Mesothelial cell of epicardium (in vitro differentiated cells): Measurements from ENCODE around the gene PMS1. TPM values are rescaled to one million over a fixed set of nuclear protein-coding genes. Genes with fewer than 3 reads are reported as not detected.

Experiments used
- DNase-seq, 2 experiments: peaks; one replicate each; pipeline ENCODE4 v3.0.0; 2021; ENCODE audit warnings: low spot score in 2 of 2; ENCODE audit not compliant: unreplicated experiment in 2 of 2
- H3K27ac Mint-ChIP-seq: 2 replicates; pipeline ENCODE4 v1.8.0; 2021; ENCODE audit warnings: mixed read lengths
- H3K27me3 Mint-ChIP-seq: 2 replicates; pipeline ENCODE4 v1.8.0; 2021; ENCODE audit warnings: low read depth, mixed read lengths
- H3K36me3 Mint-ChIP-seq: 2 replicates; pipeline ENCODE4 v1.8.0; 2021; ENCODE audit warnings: mixed read lengths
- H3K4me1 Mint-ChIP-seq: 2 replicates; pipeline ENCODE4 v1.8.0; 2021; ENCODE audit warnings: mixed read lengths
- H3K4me3 Mint-ChIP-seq: 2 replicates; pipeline ENCODE4 v1.8.0; 2021; ENCODE audit warnings: mild to moderate bottlenecking, moderate library complexity, mixed read lengths
- H3K9me3 Mint-ChIP-seq: 2 replicates; pipeline ENCODE4 v1.8.0; 2021; ENCODE audit warnings: mixed read lengths
- CTCF ChIP-seq: fragments of 200-600 bp; sonication (generic); IDR thresholded peaks from one replicate; pipeline ENCODE4 v1.5.0; 2021; ENCODE audit warnings: antibody characterized with exemption; ENCODE audit not compliant: unreplicated experiment
- total RNA-seq: library from RNA; stranded (reverse); gene quantifications from 3 replicates; pipeline ENCODE4 v1.2.1, GENCODE V29; 2021

The PMS1 gene
- total RNA-seq, 1 donor from 2014 or later = 50.3 TPM

- Mint-ChIP-seq H3K4me1 (peaks cover 7% of the 10 kb centered on the region), H3K27me3 (no peaks in the 10 kb centered on the region), H3K4me3 (no peak overlapping the region), H3K9me3 (peaks cover 4% of the 10 kb centered on the region), H3K36me3 (peaks cover 27% of the 10 kb centered on the region), H3K27ac (no peak overlapping the region)
- no peak for TF ChIP-seq CTCF
- no peak for DNase-seq
These were observed 56.8 kb downstream of the PMS1 start for GRCh38 chr2:189841019-189841418.

GRCh38 chr2:189848276-189848675 lies 64.0 kb downstream of the PMS1 start:
- no peak for TF ChIP-seq CTCF
- Mint-ChIP-seq H3K4me1 (peaks cover 9% of the 10 kb centered on the region), H3K27me3 (no peaks in the 10 kb centered on the region), H3K9me3 (no peaks in the 10 kb centered on the region), H3K36me3 (peaks cover 27% of the 10 kb centered on the region), H3K4me3 (no peak overlapping the region), H3K27ac (no peak overlapping the region)
- no peak for DNase-seq

- no peak overlapping the region for H3K27ac Mint-ChIP-seq
- no peaks in the 10 kb centered on the region for H3K9me3 Mint-ChIP-seq
- no peak for DNase-seq
- no peaks in the 10 kb centered on the region for H3K27me3 Mint-ChIP-seq
- peaks cover 11% of the 10 kb centered on the region for H3K4me1 Mint-ChIP-seq
- no peak for TF ChIP-seq CTCF
- no peak overlapping the region for H3K4me3 Mint-ChIP-seq
- H3K36me3 Mint-ChIP-seq = peaks cover 29% of the 10 kb centered on the region
These were observed 65.3 kb downstream of the PMS1 start for GRCh38 chr2:189849550-189849949.

GRCh38 chr2:189851174-189851826 lies 67.0 kb downstream of the PMS1 start:
- peaks cover 11% of the 10 kb centered on the region for H3K4me1 Mint-ChIP-seq
- no peak overlapping the region for H3K4me3 Mint-ChIP-seq
- H3K27ac Mint-ChIP-seq = no peak overlapping the region
- peaks cover 25% of the 10 kb centered on the region for H3K36me3 Mint-ChIP-seq
- no peak for DNase-seq
- H3K9me3 Mint-ChIP-seq = no peaks in the 10 kb centered on the region
- TF ChIP-seq CTCF = no peak
- H3K27me3 Mint-ChIP-seq = no peaks in the 10 kb centered on the region

- H3K4me1 Mint-ChIP-seq = peaks cover 11% of the 10 kb centered on the region
- H3K27ac Mint-ChIP-seq = no peak overlapping the region
- no peak for DNase-seq
- peaks cover 14% of the 10 kb centered on the region for H3K36me3 Mint-ChIP-seq
- H3K27me3 Mint-ChIP-seq = no peaks in the 10 kb centered on the region
- H3K9me3 Mint-ChIP-seq = no peaks in the 10 kb centered on the region
- TF ChIP-seq CTCF = no peak
- H3K4me3 Mint-ChIP-seq = no peak overlapping the region
These were observed 69.9 kb downstream of the PMS1 start for GRCh38 chr2:189854187-189854586.

- no peak for DNase-seq
- H3K4me3 Mint-ChIP-seq = no peak overlapping the region
- peaks cover 12% of the 10 kb centered on the region for H3K36me3 Mint-ChIP-seq
- H3K27me3 Mint-ChIP-seq = no peaks in the 10 kb centered on the region
- H3K27ac Mint-ChIP-seq = no peak overlapping the region
- no peaks in the 10 kb centered on the region for H3K9me3 Mint-ChIP-seq
- no peak for TF ChIP-seq CTCF
- peaks cover 11% of the 10 kb centered on the region for H3K4me1 Mint-ChIP-seq
These were observed 70.7 kb downstream of the PMS1 start for GRCh38 chr2:189854940-189855339.
